BE2C (cell line): Measurements from ENCODE around the gene TRAIP.

ENCODE experiments used
- DNase-seq: peaks from one replicate; pipeline ENCODE4 v3.0.0-alpha.2; 2020
- H3K27me3 ChIP-seq: fragments of 250-450 bp; sonication (Bioruptor Pico); 2 replicates; pipeline ENCODE4 v1.5.1; 2020; ENCODE audit warnings: mild to moderate bottlenecking
- H3K36me3 ChIP-seq: fragments of 250-450 bp; sonication (Bioruptor Pico); 2 replicates; pipeline ENCODE4 v1.5.1; 2020; ENCODE audit warnings: mild to moderate bottlenecking
- H3K4me1 ChIP-seq: fragments of 250-450 bp; sonication (Bioruptor Pico); 2 replicates; pipeline ENCODE4 v1.5.1; 2020
- H3K4me3 ChIP-seq: 2 replicates; pipeline ENCODE4 v1.5.1; 2011; ENCODE audit warnings: low read depth, low read length
- H3K9me3 ChIP-seq: fragments of 250-450 bp; sonication (Bioruptor Pico); 2 replicates; pipeline ENCODE4 v1.5.1; 2020
- TF ChIP-seq, protein P1 (sequence below): IDR thresholded peaks from 2 replicates; pipeline ENCODE4 v1.5.1; 2012; ENCODE audit warnings: mild to moderate bottlenecking, low read depth, low read length

TRAIP gene

DNA sequence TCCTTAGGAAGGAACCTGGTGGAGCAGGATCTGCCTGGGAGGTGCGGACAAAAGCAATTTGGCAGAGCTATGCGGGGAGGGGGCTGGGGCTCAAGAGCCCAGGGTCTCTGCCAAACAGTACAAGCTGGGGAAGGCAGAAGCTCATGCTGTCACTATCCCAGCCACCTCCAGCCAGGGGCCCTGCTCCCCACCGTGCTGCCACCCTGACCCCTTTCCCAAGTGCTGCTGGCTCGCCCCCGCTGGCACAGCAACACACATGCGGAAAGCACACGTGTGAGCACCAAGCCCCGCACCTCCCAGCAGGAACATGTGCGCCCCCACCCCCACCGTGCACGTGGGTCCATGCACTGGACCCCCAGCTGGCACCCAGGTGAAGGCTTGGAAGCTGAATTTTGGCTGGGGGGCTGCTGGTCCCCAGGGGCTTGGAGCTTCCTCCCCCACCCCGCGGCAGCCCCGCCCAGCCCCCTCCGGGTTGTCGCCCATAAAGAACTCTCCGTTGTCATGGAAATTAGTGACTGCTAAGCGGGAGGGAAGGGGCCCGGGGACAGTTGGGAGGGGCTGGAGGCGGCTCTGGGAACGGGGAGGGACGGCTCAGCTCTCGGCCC, 12.6 kb upstream of the TRAIP start:
- Histone ChIP-seq H3K4me1 (peaks cover 16% of the 10 kb centered on the region), H3K4me3 (peak overlapping the region; percentile 67), H3K27me3 (no peaks in the 10 kb centered on the region), H3K9me3 (no peaks in the 10 kb centered on the region), H3K36me3 (no peaks in the 10 kb centered on the region)
- DNase-seq, result peak; percentile 35
- TF ChIP-seq, protein P1, sequence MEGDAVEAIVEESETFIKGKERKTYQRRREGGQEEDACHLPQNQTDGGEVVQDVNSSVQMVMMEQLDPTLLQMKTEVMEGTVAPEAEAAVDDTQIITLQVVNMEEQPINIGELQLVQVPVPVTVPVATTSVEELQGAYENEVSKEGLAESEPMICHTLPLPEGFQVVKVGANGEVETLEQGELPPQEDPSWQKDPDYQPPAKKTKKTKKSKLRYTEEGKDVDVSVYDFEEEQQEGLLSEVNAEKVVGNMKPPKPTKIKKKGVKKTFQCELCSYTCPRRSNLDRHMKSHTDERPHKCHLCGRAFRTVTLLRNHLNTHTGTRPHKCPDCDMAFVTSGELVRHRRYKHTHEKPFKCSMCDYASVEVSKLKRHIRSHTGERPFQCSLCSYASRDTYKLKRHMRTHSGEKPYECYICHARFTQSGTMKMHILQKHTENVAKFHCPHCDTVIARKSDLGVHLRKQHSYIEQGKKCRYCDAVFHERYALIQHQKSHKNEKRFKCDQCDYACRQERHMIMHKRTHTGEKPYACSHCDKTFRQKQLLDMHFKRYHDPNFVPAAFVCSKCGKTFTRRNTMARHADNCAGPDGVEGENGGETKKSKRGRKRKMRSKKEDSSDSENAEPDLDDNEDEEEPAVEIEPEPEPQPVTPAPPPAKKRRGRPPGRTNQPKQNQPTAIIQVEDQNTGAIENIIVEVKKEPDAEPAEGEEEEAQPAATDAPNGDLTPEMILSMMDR, result no peak

DNA sequence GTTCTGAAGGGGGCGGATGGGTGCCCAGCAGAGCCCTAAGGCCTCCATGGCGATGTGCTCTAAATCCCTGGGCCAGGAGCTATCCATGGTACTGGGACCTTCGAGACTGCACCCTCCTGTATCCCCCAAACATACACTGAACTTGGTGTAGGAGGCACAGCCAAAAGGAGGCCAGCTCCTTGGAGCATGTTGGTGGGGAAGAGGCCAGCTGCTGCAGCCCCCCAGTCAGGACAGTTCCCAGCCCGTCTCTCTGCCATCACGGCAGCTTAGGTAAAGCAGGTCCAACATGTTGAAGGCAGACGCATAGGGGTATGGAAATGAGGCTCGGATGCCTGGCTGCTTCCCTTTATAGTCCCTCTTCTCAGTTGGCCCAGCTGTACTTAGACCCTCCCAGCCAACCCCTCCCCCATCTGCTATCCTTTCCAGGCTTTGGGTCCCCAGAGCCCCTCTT, 11.5 kb upstream of the TRAIP start:
- no peak for DNase-seq
- no peaks in the 10 kb centered on the region for H3K27me3 ChIP-seq
- peaks cover 11% of the 10 kb centered on the region for H3K4me1 ChIP-seq
- peak overlapping the region; percentile 67 for H3K4me3 ChIP-seq
- no peaks in the 10 kb centered on the region for H3K9me3 ChIP-seq
- no peaks in the 10 kb centered on the region for H3K36me3 ChIP-seq
- TF ChIP-seq, protein P1, result no peak

- no peak overlapping the region for H3K4me3 ChIP-seq
- no peak for DNase-seq
- no peaks in the 10 kb centered on the region for H3K27me3 ChIP-seq
Observed at GRCh38 chr3:49867400-49867799, 11.0 kb upstream of the TRAIP start.

DNA sequence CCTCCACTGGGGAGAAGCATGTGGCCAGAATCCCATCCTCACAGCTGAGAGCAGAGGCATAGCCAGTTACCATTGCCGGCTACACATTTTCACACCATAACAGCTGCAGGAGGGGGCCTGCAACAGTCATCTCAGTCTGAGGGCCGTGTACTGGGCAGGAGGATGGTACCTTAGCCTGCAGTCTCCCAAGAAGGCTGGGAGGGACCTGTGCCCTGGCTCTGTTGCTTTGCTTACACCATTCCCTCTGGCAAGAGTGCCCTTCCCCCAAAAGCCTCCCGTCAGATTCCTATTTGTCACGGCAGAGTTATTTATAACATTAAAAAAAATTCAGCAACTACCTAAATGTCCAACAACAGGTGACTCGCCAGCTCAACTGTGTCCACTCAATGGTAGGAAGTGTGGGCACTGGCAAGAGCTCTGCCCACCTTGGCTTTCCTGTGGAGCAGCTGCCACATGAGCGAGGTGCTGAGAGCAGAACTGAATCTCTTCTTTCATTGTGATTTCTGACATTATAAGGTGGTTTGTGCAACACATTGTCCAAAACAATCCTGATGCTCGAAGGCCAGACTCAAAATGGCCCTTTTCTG, 8.9 kb upstream of the TRAIP start:
- no peaks in the 10 kb centered on the region for H3K9me3 ChIP-seq
- H3K4me1 ChIP-seq, result no peaks in the 10 kb centered on the region
- DNase-seq, result no peak
- TF ChIP-seq, protein P1, result no peak
- H3K27me3 ChIP-seq, result no peaks in the 10 kb centered on the region
- H3K36me3 ChIP-seq, result peaks cover 7% of the 10 kb centered on the region
- H3K4me3 ChIP-seq, result no peak overlapping the region

More at GRCh38 chr3:49867400-49867799, 11.0 kb upstream of the TRAIP start:
- TF ChIP-seq, protein P1, result no peak
- Histone ChIP-seq H3K4me1 (peaks cover 6% of the 10 kb centered on the region), H3K36me3 (no peaks in the 10 kb centered on the region), H3K9me3 (no peaks in the 10 kb centered on the region)

- Histone ChIP-seq H3K9me3 (no peaks in the 10 kb centered on the region), H3K36me3 (peaks cover 15% of the 10 kb centered on the region), H3K27me3 (no peaks in the 10 kb centered on the region), H3K4me1 (no peaks in the 10 kb centered on the region), H3K4me3 (no peak overlapping the region)
- DNase-seq, result no peak
- TF ChIP-seq, protein P1, result no peak
Observed at GRCh38 chr3:49864505-49864904, 8.1 kb upstream of the TRAIP start.

DNA sequence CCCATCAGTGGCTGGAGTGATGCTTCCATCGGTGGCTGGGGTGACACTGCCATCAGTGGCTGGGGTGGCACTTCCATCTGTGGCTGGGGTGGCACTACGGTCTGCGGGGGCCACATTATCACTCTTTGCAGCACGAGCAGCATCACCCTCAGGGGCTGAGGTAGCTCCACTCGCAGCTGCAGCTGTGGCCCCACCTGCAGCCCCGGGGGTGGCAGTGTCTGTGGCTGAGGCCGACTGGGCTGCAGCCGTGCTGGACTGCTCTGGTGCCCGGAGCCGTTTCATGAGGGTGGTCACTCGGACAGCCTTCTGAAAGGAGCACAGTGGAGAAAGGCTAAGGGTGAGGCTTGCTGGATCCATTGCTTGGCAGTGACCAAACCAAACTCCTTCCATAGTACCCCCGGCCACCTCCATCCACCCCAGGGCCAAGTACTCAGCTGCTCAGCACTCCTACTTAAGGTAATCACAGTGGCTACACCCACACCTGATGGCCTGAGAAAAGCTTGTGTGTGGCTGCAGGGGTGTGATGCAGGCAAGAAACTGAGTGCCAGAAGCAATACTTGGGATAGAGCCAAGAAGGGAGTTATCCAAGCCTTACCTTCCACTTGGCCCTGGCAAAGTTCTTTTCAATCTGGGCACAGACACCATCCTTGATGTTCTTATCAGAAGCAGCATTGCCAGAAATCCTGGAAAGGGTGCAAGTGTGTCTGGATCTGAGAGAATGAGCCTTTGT, 3.4 kb upstream of the TRAIP start:
- no peaks in the 10 kb centered on the region for H3K4me1 ChIP-seq
- TF ChIP-seq, protein P1, result no peak
- H3K9me3 ChIP-seq, result no peaks in the 10 kb centered on the region
- DNase-seq, result no peak
- H3K36me3 ChIP-seq, result peaks cover 18% of the 10 kb centered on the region
- no peaks in the 10 kb centered on the region for H3K27me3 ChIP-seq
- no peak overlapping the region for H3K4me3 ChIP-seq
